K562 (cell line): Measurements from ENCODE around the gene UBE3B. TPM values are rescaled to one million over a fixed set of nuclear protein-coding genes. Genes with fewer than 3 reads are reported as not detected.

Experiments
- ATAC-seq: fragments of 200-7000 bp; cut with Tn5 transposase; 3 replicates; pipeline ENCODE4 v1.9.1; 2020; ENCODE audit warnings: moderate library complexity
- BruUV-seq: library from RNA; stranded (reverse); fragments of 400-500 nt; replicated peaks from 2 replicates; lab custom pipeline; 2021; lab: Mats Ljungman, UMichigan
- CTCF ChIA-PET: fragments of 300-600 bp; formaldehyde crosslinking; extraction: SDS; loops from one replicate; lab custom pipeline; 2021; ENCODE audit warnings: low intra/inter-chr PET ratio; lab: Yijun Ruan, JAX
- POLR2A ChIA-PET: fragments of 300-600, 350-650 bp; sonication (Branson Sonifier 250); formaldehyde crosslinking; extraction: SDS; loops from one replicate; lab custom pipeline; 2021; ENCODE audit warnings: antibody characterized with exemption, inconsistent platforms; lab: Yijun Ruan, JAX
- DNase-seq, 4 experiments: peaks; one replicate each; pipeline versions ENCODE4 v3.0.0 to v3.0.0-alpha.2; 2011 to 2018; ENCODE audit warnings: low spot score in 3 of 4, mixed read lengths in 3 of 4; ENCODE audit errors: extremely low read depth in 1 of 4
- FAIRE-seq: peaks from 2 replicates; lab custom pipeline; 2011; peaks lifted over from hg19 to GRCh38; lab: Jason Lieb, UNC
- H2AFZ ChIP-seq: 2 replicates; pipeline ENCODE4 v1.6.0; 2011; ENCODE audit warnings: low read depth, low read length, control low read depth, inconsistent platforms
- H3K27ac ChIP-seq: fragments of 200-600 bp; 3 replicates; pipeline ENCODE4 v1.8.0; 2011; ENCODE audit warnings: low read depth, mild to moderate bottlenecking, control low read depth, inconsistent platforms, low read length, moderate library complexity, mixed read lengths; ENCODE audit errors: extremely low read depth
- H3K27me3 ChIP-seq, 2 experiments: fragments of 300-600 bp in 1 of 2; 2 replicates in 1 of 2; 3 replicates in 1 of 2; pipeline versions ENCODE4 v1.6.0 to v1.8.0; 2011; ENCODE audit warnings: inconsistent platforms in 2 of 2, low read length in 2 of 2, mild to moderate bottlenecking in 1 of 2, mixed read lengths in 1 of 2, moderate library complexity in 1 of 2; ENCODE audit not compliant: control insufficient read depth in 2 of 2, insufficient read depth in 2 of 2
- H3K36me3 ChIP-seq: fragments of 300-600 bp; 3 replicates; pipeline ENCODE4 v1.8.0; 2011; ENCODE audit warnings: mild to moderate bottlenecking, low read length, inconsistent platforms; ENCODE audit not compliant: control insufficient read depth, insufficient read depth
- H3K4me1 ChIP-seq, 2 experiments: fragments of 200-600 bp in 1 of 2; replicated peaks in 1 of 2; 2 replicates in 1 of 2; 3 replicates in 1 of 2; pipeline versions ENCODE4 v1.5.1 to v1.8.0; 2011; ENCODE audit warnings: inconsistent platforms in 2 of 2, low read length in 2 of 2, mild to moderate bottlenecking in 1 of 2, mixed read lengths in 1 of 2, moderate library complexity in 1 of 2; ENCODE audit not compliant: control insufficient read depth in 2 of 2, insufficient read depth in 2 of 2
- H3K4me2 ChIP-seq: 2 replicates; pipeline ENCODE4 v1.6.1; 2011; ENCODE audit warnings: low read length, control low read depth, inconsistent platforms, mixed read lengths; ENCODE audit not compliant: insufficient read depth
- H3K4me3 ChIP-seq: fragments of 200-600 bp; sonication (generic), shearing (Covaris generic); 2 replicates; pipeline ENCODE4 v1.5.1; 2016; ENCODE audit warnings: control low read depth, inconsistent platforms
- H3K79me2 ChIP-seq: fragments of 200-600 bp; 3 replicates; pipeline ENCODE4 v1.8.0; 2011; ENCODE audit warnings: low read length, inconsistent platforms; ENCODE audit not compliant: control insufficient read depth, insufficient read depth
- H3K9ac ChIP-seq, 2 experiments: 2 replicates each; pipeline versions ENCODE4 v1.6.0 to v1.6.1; 2011; ENCODE audit warnings: low read depth in 2 of 2, low read length in 2 of 2, control low read depth in 1 of 2, inconsistent platforms in 1 of 2, mild to moderate bottlenecking in 1 of 2, mixed read lengths in 1 of 2; ENCODE audit not compliant: insufficient read depth in 1 of 2
- H3K9me1 ChIP-seq: one replicate; pipeline ENCODE4 v1.6.0; 2011; ENCODE audit warnings: inconsistent platforms, mild to moderate bottlenecking, low read length, moderate library complexity; ENCODE audit not compliant: control insufficient read depth, insufficient read depth
- H3K9me3 ChIP-seq: replicated peaks from 2 replicates; pipeline ENCODE4 v1.5.1; 2011; ENCODE audit warnings: low read depth, low read length, inconsistent platforms; ENCODE audit not compliant: control insufficient read depth, insufficient read depth
- H4K20me1 ChIP-seq: replicated peaks from 2 replicates; pipeline ENCODE4 v1.6.1; 2011; ENCODE audit warnings: low read length, inconsistent platforms, mixed read lengths; ENCODE audit not compliant: control insufficient read depth, insufficient read depth
- ATF1 ChIP-seq, 2 experiments: fragments of 450-650 bp in 1 of 2; IDR thresholded peaks; 2 replicates each; pipeline ENCODE4 v1.6.1; 2016; ENCODE audit warnings: missing compliant biosample characterization in 1 of 2, missing genetic modification characterization in 1 of 2
- BRD9 ChIP-seq: fragments of 450-650 bp; IDR thresholded peaks from 2 replicates; pipeline ENCODE4 v1.6.1; 2018; ENCODE audit warnings: low read depth; ENCODE audit not compliant: partially characterized antibody
- CBX3 ChIP-seq, 2 experiments: IDR thresholded peaks; 1 replicate in 1 of 2; 2 replicates in 1 of 2; pipeline ENCODE4 v1.6.1; 2012; ENCODE audit warnings: inconsistent platforms in 2 of 2, low read length in 2 of 2, borderline replicate concordance in 1 of 2, control low read depth in 1 of 2
- CCNT2 ChIP-seq: IDR thresholded peaks from 2 replicates; pipeline ENCODE4 v1.6.1; 2011; ENCODE audit warnings: borderline replicate concordance, low read depth, mild to moderate bottlenecking, moderate library complexity, mixed read lengths, low read length; ENCODE audit not compliant: insufficient read length; ENCODE audit errors: extremely low read depth
- CGGBP1 ChIP-seq: fragments of 250-450 bp; sonication (Bioruptor Pico); IDR thresholded peaks from 2 replicates; pipeline ENCODE4 v1.9.0; 2021; ENCODE audit warnings: mild to moderate bottlenecking
- ESRRA ChIP-seq: fragments of 450-650 bp; IDR thresholded peaks from 2 replicates; pipeline ENCODE4 v1.6.1; 2014; ENCODE audit warnings: low read depth, mild to moderate bottlenecking, moderate library complexity, borderline replicate concordance
- HES1 ChIP-seq: fragments of 450-650 bp; IDR thresholded peaks from 2 replicates; pipeline ENCODE4 v1.6.1; 2016; ENCODE audit warnings: low read depth, mild to moderate bottlenecking, moderate library complexity
- HEY1 ChIP-seq: fragments of 250-450 bp; sonication (Bioruptor Pico); IDR thresholded peaks from 2 replicates; pipeline ENCODE4 v1.5.0; 2020; ENCODE audit warnings: mild to moderate bottlenecking, moderate library complexity, borderline replicate concordance
- HMG20B ChIP-seq: fragments of 250-450 bp; sonication (Bioruptor Pico); IDR thresholded peaks from 2 replicates; pipeline ENCODE4 v1.5.0; 2021; ENCODE audit warnings: mild to moderate bottlenecking
- HNRNPK ChIP-seq: fragments of 200-400 bp; formaldehyde crosslinking; IDR thresholded peaks from one replicate; pipeline ENCODE4 v1.6.1; 2018; ENCODE audit warnings: mild to moderate bottlenecking, low read depth, low read length; ENCODE audit not compliant: poor library complexity, severe bottlenecking
- L3MBTL2 ChIP-seq: fragments of 450-650 bp; IDR thresholded peaks from 2 replicates; pipeline ENCODE4 v1.6.1; 2016; ENCODE audit warnings: mild to moderate bottlenecking, moderate library complexity
- MTA1 ChIP-seq: fragments of 450-650 bp; IDR thresholded peaks from 2 replicates; pipeline ENCODE4 v1.6.1; 2017; ENCODE audit warnings: borderline replicate concordance
- PTBP1 ChIP-seq: fragments of 200-400 bp; formaldehyde crosslinking; IDR thresholded peaks from 2 replicates; pipeline ENCODE4 v1.6.1; 2017; ENCODE audit warnings: low read depth, low read length
- PYGO2 ChIP-seq: fragments of 450-650 bp; IDR thresholded peaks from 2 replicates; pipeline ENCODE4 v1.6.1; 2016; ENCODE audit warnings: mild to moderate bottlenecking, missing genetic modification characterization, moderate library complexity, missing compliant biosample characterization
- RAD51 ChIP-seq: fragments of 450-650 bp; IDR thresholded peaks from 2 replicates; pipeline ENCODE4 v1.7.1; 2016; ENCODE audit warnings: low read depth, mild to moderate bottlenecking, borderline replicate concordance
- RBM17 ChIP-seq: fragments of 200-400 bp; formaldehyde crosslinking; IDR thresholded peaks from 2 replicates; pipeline ENCODE4 v1.6.1; 2017; ENCODE audit warnings: low read depth, mild to moderate bottlenecking, low read length, borderline replicate concordance
- ZBTB12 ChIP-seq: fragments of 250-450 bp; sonication (Bioruptor Pico); IDR thresholded peaks from 2 replicates; pipeline ENCODE4 v1.4.0; 2020
- WGBS: fragments of 100-300 bp; shearing (Covaris generic); methylation state at CpG from one replicate; pipeline ENCODE4 v1.1.6; 2016; ENCODE audit warnings: low coverage, mixed read lengths; ENCODE audit not compliant: insufficient coverage; ENCODE audit errors: missing lambda C conversion rate; 5-methylcytosine and 5-hydroxymethylcytosine counted together
- in situ Hi-C: fragments of 300-500 bp; cut with MboI; formaldehyde crosslinking; loops from 4 replicates; pipeline ENCODE4 v1.15.0; 2018; ENCODE audit warnings: inconsistent platforms, mixed read lengths
- intact Hi-C: fragments of 100-400 bp; cut with micrococcal nuclease; formaldehyde crosslinking; loops from 2 replicates; pipeline ENCODE4 v1.14.2; 2022
- polyA plus RNA-seq, 8 experiments: library from polyadenylated mRNA; depleted of rRNA in 4 of 8; stranded (reverse) in 5 of 8; unstranded in 3 of 8; fragments of >200 nt; fragmentation: Nextera tagmentation in 2 of 8; fragmentation: Illumina TruSeq in 1 of 8; extraction: Ambion mirVana in 2 of 8; extraction: Trizol in 1 of 8; gene quantifications; 2 replicates each; pipeline versions ENCODE4 v1.2.1 to v1.2.3, GENCODE V29; 2011 to 2014; ENCODE audit warnings: inconsistent platforms in 1 of 8, missing spikeins in 1 of 8
- total RNA-seq, 7 experiments: library from RNA; depleted of rRNA in 6 of 7; stranded (reverse); fragments of >200 nt in 6 of 7; fragmentation: Illumina TruSeq in 2 of 7; extraction: Trizol in 2 of 7; gene quantifications; 2 replicates each; pipeline versions ENCODE4 v1.2.1 to v1.2.3, GENCODE V29; 2011 to 2021; ENCODE audit warnings: low replicate concordance in 1 of 7

The UBE3B gene
- total and polyA plus RNA-seq, 9 of the 15 experiments (the other 6 are each of a cell fraction or from before 2014, with no cell fraction given) = 7.6 to 23.6 (median 15.5) TPM

GRCh38 chr12:109434582-109434981 lies 42.9 kb upstream of the UBE3B start (continued):
- TF ChIP-seq HNRNPK (no peak), BRD9 (no peak), RAD51 (no peak), CGGBP1 (no peak)

GRCh38 chr12:109435428-109436187 lies 41.8 kb upstream of the UBE3B start:
- no peak for FAIRE-seq
- no peak overlapping the region for H3K4me3 ChIP-seq
- CTCF ChIA-PET = no interaction called here
- TF ChIP-seq CBX3 (IDR thresholded peaks at IDR 0.05; ENCODE audit: borderline replicate concordance in 1 of 2, low read length in 2 of 2) (no peak), HMG20B (CRISPR knock-in tag) (no peak), HEY1 (CRISPR knock-in tag) (no peak), PYGO2 (tag) (no peak), ESRRA (no peak), ATF1 (CRISPR knock-in tag; IDR thresholded peaks at IDR 0.05) (no peak), ATF1 (tag; IDR thresholded peaks at IDR 0.05) (no peak), L3MBTL2 (no peak), CCNT2 (no peak), HES1 (no peak), RBM17 (no peak), MTA1 (no peak), ZBTB12 (CRISPR knock-in tag) (no peak), PTBP1 (no peak)

More at GRCh38 chr12:109435428-109436187, 41.8 kb upstream of the UBE3B start:
- 23% methylated on average over 17 of the region's 17 CpGs for WGBS
- no peak overlapping the region for H3K27ac ChIP-seq
- no peak for ATAC-seq
- H3K9me1 ChIP-seq = no peaks in the 10 kb centered on the region
- no peak for DNase-seq
- in situ Hi-C loops = no loop called here
- H3K79me2 ChIP-seq = no peaks in the 10 kb centered on the region
- H3K9me3 ChIP-seq = no peaks in the 10 kb centered on the region
- H3K27me3 ChIP-seq = peaks cover 20 to 32% of the 10 kb centered on the region in 2 experiments; a peak in 4 of 5 replicates
- no TSS peak for BruUV-seq
- no peaks in the 10 kb centered on the region for H4K20me1 ChIP-seq
- H2AFZ ChIP-seq = no peak overlapping the region
- H3K36me3 ChIP-seq = no peaks in the 10 kb centered on the region
- intact Hi-C loops = no loop called here
- POLR2A ChIA-PET = interaction anchor here (0.9 to 1.7 kb wide), 2 partner anchors 9 to 28 kb away, joined by 3 to 4 read pairs; no protein-coding TSS in a partner anchor
- no peak overlapping the region for H3K4me2 ChIP-seq
- no peak overlapping the region for H3K9ac ChIP-seq
- no peaks in the 10 kb centered on the region; a peak in 1 of 5 replicates for H3K4me1 ChIP-seq
